ENCODE data around the gene ZSWIM1. TPM values are rescaled to one million over a fixed set of nuclear protein-coding genes. Genes with fewer than 3 reads are reported as not detected.
"Not testable (repeated sequence)": the region's sequence is repeated elsewhere in the genome, so short reads cannot be mapped to it uniquely, and the experiment has no call there.

ZSWIM1 gene
- total and polyA plus RNA-seq, 7 donors: 3.6 to 9.4 (median 6.5) TPM

DNA sequence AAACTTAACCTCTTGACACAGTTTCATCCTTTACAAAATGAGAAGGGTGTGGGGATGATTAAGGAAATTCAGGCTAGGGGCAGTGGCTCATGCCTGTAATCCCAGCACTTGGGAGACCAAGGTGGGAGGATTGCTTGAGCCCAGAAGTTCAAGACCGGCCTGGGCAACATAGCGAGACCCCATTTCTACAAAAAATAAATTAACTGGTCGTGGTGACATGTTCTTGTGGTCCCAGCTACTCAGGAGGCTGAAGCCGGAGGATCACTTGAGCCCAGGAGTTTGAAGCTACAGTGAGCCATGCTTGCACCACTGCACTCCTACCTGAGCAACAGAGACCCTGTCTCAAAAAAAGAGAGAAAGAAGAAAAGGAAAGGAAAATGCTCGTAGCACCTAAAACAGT, 14.6 kb upstream of the ZSWIM1 start:
- Histone ChIP-seq H3K27ac (no peak overlapping the region), H3K4me1 (peaks cover 0 to 14% (median 6%) of the 10 kb centered on the region in 4 donors), H3K36me3 (no peaks in the 10 kb centered on the region), H3K27me3 (no peaks in the 10 kb centered on the region), H3K4me3 (no peak overlapping the region), H3K9me3 (no peaks in the 10 kb centered on the region)
- WGBS, 2 donors: 93 to 96% methylated on average over 5 of the region's 5 CpGs
- TF ChIP-seq, protein P1, sequence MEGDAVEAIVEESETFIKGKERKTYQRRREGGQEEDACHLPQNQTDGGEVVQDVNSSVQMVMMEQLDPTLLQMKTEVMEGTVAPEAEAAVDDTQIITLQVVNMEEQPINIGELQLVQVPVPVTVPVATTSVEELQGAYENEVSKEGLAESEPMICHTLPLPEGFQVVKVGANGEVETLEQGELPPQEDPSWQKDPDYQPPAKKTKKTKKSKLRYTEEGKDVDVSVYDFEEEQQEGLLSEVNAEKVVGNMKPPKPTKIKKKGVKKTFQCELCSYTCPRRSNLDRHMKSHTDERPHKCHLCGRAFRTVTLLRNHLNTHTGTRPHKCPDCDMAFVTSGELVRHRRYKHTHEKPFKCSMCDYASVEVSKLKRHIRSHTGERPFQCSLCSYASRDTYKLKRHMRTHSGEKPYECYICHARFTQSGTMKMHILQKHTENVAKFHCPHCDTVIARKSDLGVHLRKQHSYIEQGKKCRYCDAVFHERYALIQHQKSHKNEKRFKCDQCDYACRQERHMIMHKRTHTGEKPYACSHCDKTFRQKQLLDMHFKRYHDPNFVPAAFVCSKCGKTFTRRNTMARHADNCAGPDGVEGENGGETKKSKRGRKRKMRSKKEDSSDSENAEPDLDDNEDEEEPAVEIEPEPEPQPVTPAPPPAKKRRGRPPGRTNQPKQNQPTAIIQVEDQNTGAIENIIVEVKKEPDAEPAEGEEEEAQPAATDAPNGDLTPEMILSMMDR (IDR thresholded peaks at IDR 0.05): no peak
- TF ChIP-seq EP300 (IDR thresholded peaks at IDR 0.05) (no peak), POLR2A (IDR thresholded peaks at IDR 0.05) (no peak), POLR2AphosphoS5 (IDR thresholded peaks at IDR 0.05) (no peak)
- DNase-seq: peak; percentile 38
- intact Hi-C loops (cut with DNase I): no loop called here

DNA sequence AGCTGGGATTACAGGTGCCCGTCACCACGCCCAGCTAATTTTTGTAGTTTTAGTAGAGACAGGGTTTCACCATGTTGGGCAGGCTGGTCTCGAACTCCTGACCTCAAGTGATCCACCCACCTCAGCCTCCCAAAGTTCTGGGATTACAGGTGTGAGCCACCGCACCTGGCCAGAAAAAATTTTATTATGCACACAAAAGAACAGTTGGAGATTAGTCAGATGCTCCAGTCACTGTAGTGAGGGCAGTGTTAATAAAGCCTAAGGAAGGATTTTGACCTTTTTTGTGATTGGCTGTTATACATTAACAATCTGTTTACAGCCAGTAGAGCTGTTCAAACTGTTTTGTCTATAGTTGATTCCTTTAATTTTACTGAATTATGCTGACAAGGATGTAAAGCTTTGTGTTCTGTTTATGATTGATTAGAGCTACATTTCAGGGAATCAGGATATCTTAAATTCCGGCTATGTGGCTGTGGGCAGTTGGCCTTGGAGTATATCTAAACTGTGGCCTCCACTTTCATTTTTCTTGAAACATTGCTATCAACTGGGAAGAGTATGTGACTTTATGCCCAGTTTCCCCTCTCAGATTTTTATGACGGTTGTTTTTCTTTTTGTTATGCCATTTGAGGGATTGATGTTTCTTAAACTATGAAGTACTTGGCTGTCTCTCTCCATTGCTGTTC, 13.8 kb upstream of the ZSWIM1 start:
- H3K9me3 ChIP-seq: no peaks in the 10 kb centered on the region
- H3K27me3 ChIP-seq: no peaks in the 10 kb centered on the region
- intact Hi-C loops (cut with DNase I): no loop called here
- H3K4me3 ChIP-seq: no peak overlapping the region
- DNase-seq: peak; percentile 9
- H3K27ac ChIP-seq: peak overlapping the region in 2 of 4 donors; percentile 12 to 47
- WGBS, 2 donors: 35 to 73% methylated on average over 6 of the region's 6 CpGs
- TF ChIP-seq POLR2A (IDR thresholded peaks at IDR 0.05) (no peak), EP300 (IDR thresholded peaks at IDR 0.05) (no peak)
- no peaks in the 10 kb centered on the region for H3K36me3 ChIP-seq
- H3K4me1 ChIP-seq: peaks cover 0 to 14% (median 6%) of the 10 kb centered on the region in 4 donors

DNA sequence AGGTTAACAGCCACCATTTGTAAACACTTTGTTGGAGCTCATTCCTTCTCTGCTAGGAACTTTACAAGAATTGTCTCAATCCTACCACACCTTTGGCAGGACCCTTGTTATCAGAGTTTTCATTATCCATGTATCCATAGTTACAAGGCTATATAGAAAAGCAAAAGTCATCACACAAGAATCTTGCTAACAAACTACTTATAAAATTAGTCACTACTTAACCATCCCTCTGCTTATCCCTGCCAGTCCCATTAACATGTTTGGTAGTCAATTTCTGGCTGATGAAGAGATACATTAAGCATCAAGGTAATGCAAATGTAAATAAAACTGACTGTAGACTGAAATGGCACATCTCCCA, 13.2 kb upstream of the ZSWIM1 start:
- H3K4me1 ChIP-seq: peaks cover 0 to 14% (median 6%) of the 10 kb centered on the region in 4 donors
- H3K27me3 ChIP-seq: no peaks in the 10 kb centered on the region
- no peak for DNase-seq
- H3K9me3 ChIP-seq: no peaks in the 10 kb centered on the region
- no peaks in the 10 kb centered on the region for H3K36me3 ChIP-seq
- peak overlapping the region in 2 of 4 donors; percentile 12 to 47 for H3K27ac ChIP-seq
- intact Hi-C loops (cut with DNase I): no loop called here
- H3K4me3 ChIP-seq: no peak overlapping the region
- no peak for TF ChIP-seq EP300 (IDR thresholded peaks at IDR 0.05)
- TF ChIP-seq, protein P1 (IDR thresholded peaks at IDR 0.05): no peak
- no peak for TF ChIP-seq POLR2A (IDR thresholded peaks at IDR 0.05)

DNA sequence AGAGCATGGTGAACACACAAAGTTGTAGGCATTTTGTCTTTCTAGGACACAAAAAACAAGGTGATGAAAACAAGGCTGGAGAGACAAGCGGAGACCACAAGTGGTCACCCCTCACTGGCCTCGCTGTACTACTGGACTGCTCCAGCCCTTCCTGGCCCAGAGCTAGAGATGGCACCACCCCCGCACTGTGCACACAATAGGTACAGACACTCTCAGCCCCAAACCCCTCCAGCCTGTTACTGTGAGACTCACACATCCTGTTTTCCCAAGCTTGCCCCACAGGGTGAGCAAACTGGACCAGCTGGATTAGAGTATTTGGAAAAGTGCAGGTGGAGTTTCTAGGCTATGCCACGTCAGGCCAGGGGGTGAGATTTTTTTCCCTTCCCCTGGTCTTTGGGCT, 8.4 kb upstream of the ZSWIM1 start:
- no peak for DNase-seq
- peaks cover 0 to 11% (median 0%) of the 10 kb centered on the region in 4 donors for H3K36me3 ChIP-seq
- H3K27ac ChIP-seq: no peak overlapping the region
- H3K9me3 ChIP-seq: no peaks in the 10 kb centered on the region
- H3K4me3 ChIP-seq: no peak overlapping the region
- H3K27me3 ChIP-seq: no peaks in the 10 kb centered on the region
- intact Hi-C loops (cut with DNase I): no loop called here
- TF ChIP-seq POLR2AphosphoS5 (IDR thresholded peaks at IDR 0.05) (no peak), POLR2A (IDR thresholded peaks at IDR 0.05) (no peak), EP300 (IDR thresholded peaks at IDR 0.05) (no peak)
- TF ChIP-seq, protein P1 (IDR thresholded peaks at IDR 0.05): no peak
- 92 to 94% methylated on average over 4 of the region's 4 CpGs for WGBS, 2 donors
- H3K4me1 ChIP-seq: peaks cover 0 to 7% (median 3%) of the 10 kb centered on the region in 4 donors

DNA sequence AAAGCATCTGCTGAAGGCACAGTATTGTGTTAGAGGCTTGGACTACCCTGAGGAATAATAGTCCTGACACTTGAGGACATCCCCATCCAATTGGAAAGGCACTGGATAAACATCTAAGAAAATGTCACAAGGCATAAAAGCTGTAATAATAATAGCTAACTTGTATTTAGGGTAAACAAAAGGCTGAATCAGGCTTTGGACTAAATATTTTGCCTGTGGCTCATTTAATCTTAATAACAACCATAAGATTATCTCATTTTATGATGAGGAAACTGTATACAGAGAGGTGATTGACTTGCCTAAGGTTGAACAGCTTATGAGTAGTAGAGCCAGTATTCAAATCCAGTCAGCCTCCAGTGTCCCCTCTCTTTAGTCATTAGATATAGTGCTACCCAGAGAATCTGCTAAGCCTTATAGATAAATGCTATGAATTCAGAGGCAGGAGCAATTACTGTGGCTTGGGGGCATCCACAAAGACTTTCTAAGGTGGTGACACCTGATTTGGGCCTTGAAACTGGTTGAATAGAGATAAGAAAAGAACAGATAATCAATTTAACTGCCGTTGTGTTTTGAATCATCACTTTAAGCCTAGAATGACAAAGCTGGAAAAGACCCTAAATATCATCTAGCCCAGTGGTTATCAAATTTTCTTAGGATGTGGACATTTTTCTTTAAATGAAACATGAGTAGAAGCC, 7.5 kb upstream of the ZSWIM1 start:
- intact Hi-C loops (cut with DNase I): no loop called here
- Histone ChIP-seq H3K9me3 (no peaks in the 10 kb centered on the region), H3K4me1 (no peaks in the 10 kb centered on the region), H3K4me3 (no peak overlapping the region), H3K27ac (no peak overlapping the region), H3K36me3 (peaks cover 0 to 21% (median 4%) of the 10 kb centered on the region in 4 donors), H3K27me3 (no peaks in the 10 kb centered on the region)
- TF ChIP-seq POLR2A (IDR thresholded peaks at IDR 0.05) (no peak), EP300 (IDR thresholded peaks at IDR 0.05) (no peak), POLR2AphosphoS5 (IDR thresholded peaks at IDR 0.05) (no peak)
- TF ChIP-seq, protein P1 (IDR thresholded peaks at IDR 0.05): no peak
- 66 to 81% methylated on average over 1 of the region's 1 CpG for WGBS, 2 donors
- no peak for DNase-seq

DNA sequence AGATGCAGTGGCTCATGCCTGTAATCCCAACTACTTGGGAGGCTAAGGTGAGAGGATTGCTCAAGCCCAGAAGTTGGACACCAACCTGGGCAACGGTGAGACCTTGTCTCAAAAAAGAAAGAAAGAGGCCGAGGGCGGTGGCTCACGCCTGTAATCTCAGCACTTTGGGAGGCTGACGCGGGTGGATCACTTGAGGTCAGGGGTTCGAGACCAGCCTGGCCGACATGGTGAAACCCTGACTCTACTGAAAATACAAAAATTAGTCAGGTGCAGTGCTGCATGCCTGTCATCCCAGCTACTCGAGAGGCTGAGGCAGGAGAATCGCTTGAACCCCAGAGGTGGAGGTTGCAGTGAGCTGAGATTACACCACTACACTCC, 6.9 kb upstream of the ZSWIM1 start:
- peaks cover 0 to 24% (median 4%) of the 10 kb centered on the region in 4 donors for H3K36me3 ChIP-seq
- H3K4me3 ChIP-seq; H3K4me1 ChIP-seq; H3K27me3 ChIP-seq; H3K27ac ChIP-seq; intact Hi-C loops (cut with DNase I); H3K9me3 ChIP-seq: not testable (repeated sequence)
- peak; percentile 8 for DNase-seq
- 94% methylated on average over 10 of the region's 10 CpGs for WGBS, 2 donors

Measured in sigmoid colon (tissue), 7 donors.